ENCODE results near the gene COL26A1.

GRCh38 chr7:101419831-101420230 lies 57.2 kb downstream of the COL26A1 start:
- TF ChIP-seq POLR2A (IDR thresholded peaks at IDR 0.05; ENCODE audit: low read length) (no peak), GATA1 (IDR thresholded peaks at IDR 0.05; ENCODE audit: low read depth, low read length) (no peak)
